NCI-H187 treated with DMSO at 0.1 percent for 48 hours (cell line): ENCODE data around the gene PTPRT.

ENCODE experiments used
- DNase-seq: peaks from one replicate; lab custom pipeline; 2025; lab: John Stamatoyannopoulos, UW

Gene PTPRT

DNA sequence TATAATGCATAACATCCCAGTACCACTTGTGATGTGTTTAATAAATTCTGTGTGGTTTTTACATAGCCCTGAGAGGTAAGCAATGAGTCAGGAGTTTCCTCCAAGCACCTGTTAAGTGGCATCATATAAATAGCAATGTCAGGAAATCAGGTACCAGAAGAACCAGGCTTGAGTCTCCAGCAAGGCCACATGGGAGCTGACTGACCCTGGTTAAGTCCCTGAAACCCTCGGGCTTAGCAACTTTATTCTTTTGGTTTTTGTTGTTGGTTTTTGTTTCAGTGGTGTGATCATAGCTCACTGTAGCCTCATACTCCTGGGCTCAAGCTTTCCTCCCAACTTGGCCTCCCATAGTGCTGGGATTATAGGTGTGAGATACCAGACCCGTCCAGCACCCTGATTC is 70.0 kb downstream of the PTPRT start:
- no peak for DNase-seq

DNA sequence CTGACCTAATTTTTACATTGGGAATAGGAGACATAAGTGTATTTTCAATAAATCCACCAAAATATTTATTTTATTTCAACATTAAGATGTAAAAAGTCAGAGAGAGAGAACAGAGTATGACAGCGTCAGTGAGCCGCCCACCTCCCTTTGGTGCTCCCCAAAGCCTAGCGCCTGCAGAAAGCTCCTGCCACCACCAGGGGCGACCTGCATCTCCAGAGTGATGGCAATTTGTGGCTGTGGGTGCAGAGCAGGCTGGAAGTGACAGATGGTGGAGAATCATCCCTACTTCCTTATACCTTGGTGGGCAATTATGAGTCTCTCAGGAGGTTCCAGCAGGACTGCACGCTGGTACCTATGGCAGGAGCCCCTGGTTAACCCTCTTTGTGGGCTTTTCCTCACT is 87.3 kb downstream of the PTPRT start:
- no peak for DNase-seq

DNA sequence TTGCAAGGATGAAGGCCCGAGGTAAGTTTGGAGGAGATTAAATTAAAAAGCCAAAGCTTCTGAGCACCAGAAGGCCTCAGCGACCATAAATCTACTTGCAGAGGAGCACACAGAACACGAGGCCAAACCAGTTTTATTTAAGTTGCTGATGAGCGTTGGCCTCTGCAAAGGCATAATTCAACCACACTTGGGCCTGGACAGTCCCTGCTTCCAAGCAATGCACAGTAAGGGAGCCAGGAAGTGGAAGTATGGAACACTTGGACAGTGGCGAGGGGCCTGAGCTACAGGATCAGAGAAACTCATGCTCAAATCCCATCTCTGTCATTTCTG is 92.8 kb downstream of the PTPRT start:
- DNase-seq: no peak

DNA sequence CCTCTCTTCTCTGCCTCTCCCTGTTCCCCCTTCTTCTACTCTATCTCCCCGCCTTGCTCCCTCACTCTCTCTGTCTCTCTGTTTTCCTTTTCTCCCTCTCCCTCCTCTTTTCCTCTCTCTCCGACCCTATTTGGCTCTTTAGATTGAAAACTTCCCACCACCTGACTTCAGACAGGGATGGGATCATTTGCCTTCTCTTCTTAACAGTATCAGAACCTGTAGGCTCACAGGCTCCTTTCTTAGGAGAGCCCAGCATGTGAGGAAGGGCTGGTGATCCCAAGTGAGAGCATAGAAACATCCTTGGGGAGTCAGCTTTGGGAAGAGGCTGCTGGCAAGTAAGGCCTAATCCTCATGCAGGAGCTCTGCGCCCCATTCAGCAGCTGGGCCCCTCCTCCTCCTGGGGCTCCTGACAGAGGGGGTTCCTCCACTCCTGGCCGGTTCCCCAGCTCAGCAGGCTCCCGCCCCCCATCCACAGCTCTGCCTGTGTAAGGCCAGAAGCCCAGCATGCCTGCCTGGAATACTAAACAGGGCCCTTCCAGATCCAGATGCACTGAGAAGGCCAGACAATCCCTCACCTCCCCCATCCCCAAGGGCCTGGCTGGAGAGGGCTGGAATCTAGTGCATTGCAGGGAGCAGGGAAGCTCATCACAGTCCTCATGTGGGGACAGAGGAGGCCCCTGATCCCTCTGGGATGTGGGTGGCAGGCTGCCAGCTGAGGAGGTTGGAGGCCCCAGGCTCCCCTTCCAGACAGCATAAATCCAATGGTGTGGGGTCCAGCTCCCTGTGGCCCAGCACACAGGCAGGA is 93.4 kb downstream of the PTPRT start:
- no peak for DNase-seq

DNA sequence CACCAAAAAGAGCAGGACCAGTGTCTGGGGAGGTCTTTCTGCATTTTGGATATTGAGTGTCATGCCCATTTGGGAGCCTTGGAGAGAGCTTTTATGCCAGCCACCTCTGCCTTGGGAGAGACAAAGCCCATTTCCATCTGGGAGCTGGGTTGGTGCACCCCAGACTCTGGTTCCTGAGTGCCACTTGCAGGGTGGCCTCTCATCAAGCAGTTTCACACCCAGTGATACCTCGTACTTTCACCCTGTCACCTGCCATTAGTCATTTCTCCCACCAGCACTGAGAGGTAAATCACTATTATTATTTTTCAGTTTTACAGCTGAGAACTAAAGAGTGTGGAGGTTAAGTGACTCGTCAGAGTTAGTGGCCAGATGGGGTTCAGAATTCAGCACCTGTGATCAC is 94.7 kb downstream of the PTPRT start:
- DNase-seq: no peak

DNA sequence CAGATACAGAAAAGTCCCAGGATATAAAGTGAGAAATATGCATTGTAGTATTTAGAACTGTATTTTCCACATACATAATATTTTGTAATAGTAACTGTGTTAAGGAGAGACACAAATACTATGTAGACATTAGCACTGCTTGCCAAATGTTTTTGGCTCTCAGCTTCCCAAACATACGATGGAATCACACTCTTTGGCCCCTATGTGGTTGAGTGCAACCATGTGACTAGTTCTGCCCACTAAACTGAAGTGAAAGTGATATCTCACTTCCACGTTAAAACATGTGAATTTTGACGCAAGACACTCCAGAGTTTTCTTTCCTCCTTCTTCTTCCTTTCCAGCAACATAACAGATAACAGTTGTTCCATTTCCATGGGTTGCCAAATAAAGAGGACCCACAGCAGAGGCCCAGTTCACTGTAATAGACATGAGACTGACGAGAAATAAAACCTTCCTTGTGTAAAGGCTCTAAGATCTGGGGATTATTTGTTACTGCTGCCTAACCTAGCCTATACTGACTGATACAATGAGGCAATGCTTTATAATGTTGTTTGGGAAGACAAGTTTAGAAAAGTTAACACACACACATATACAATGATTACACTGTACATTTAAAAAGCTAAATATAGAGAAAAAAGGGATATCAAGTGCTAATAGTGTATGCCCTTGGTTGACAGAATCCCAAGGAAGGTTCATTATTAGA is 97.2 kb downstream of the PTPRT start:
- DNase-seq: no peak

DNA sequence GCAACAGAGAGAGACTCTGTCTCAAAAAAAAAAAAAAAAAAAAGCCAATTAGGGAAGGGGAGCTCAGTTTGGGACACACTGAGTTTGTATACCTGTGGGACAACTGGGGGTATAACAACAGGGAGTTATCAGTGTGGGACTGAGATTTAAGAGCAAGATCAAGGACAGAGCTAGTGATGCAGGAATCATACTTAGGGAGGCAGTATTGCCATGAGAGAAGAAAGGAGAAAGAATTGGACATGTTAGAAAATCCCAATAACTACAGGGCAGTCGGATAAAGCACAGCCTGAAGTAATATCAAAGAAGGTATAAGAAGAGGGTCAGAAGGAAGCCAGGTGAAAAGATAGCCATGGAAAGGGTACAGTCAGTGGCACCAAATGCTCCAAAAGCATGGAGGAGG is 121.2 kb downstream of the PTPRT start:
- DNase-seq: no peak

DNA sequence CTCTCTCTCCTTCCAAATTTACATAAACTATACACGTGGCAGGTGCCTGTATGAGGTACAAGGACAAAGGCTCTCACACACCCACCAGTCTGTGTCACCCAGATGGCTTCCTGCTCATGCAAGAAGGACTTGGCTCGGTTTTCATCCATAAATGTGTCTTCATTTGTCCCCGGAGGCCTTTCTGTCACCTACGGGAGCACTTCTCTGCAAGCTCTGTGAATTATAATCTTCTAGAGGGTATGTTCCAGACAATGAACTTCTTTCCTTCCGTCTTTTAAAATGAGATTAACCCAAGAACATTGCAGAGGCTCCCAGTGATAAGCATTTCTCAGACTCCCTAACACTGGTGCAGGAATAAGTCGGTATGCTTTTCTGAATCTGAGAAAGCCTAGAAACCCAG is 123.6 kb downstream of the PTPRT start:
- peak; percentile 3 for DNase-seq

DNA sequence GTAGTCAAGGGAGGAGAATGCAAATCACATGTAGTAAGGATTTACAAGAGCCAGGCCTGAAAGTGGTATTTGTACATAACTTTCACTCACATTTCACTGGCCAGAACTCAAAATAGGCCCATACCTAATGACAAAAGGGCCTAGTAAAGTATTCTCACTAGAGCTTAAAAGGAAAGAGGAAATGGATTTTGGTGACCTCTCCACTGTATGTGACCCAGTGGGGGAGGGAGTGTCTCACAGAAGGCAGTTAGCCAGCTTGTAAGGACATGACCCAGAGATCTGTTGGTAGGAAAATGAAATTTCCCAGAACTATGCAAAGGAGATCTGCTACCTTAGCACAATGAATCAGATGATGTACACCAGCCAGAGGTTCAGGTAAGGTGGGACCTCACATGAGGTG is 124.4 kb downstream of the PTPRT start:
- DNase-seq: no peak

DNA sequence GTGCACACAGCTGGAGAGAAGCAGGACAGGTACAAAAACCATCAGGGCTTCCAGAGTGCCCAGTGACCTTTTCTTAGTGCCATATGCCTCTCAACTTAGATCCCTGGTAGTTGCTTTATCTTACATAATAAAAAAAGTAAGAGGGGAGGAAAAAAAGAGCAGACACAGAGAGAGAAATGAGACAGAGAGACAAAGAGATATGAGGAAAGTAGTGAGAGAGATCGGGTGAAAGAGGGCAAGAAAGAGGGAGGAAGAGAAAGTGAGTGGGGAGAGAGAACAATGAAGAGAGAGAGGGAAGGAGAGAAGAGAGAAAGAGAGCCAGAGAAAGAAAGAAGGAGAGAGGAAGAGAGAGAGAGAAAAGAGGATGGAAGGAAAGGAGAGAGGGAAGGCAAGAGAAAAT is 131.6 kb downstream of the PTPRT start:
- DNase-seq: no peak

DNA sequence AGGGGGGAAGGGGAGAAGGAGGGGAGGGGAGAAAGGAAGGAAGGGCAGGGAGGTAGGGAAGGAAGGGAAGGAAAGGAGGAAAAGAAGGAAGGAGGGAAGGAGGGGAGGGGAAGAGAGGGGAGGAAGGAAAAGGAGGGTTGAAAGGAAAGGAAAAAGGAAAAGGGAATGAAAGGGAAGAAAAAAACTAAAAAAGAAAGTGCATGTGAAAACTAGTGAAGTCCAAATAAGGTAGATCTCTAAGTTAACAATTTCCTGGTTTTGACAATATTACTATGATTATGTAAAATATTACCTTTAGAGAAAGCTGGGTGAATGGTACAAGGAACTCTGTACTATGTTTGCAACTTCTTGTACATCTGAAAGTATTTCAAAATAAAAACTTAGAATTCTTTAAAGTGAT is 132.4 kb downstream of the PTPRT start:
- no peak for DNase-seq

DNA sequence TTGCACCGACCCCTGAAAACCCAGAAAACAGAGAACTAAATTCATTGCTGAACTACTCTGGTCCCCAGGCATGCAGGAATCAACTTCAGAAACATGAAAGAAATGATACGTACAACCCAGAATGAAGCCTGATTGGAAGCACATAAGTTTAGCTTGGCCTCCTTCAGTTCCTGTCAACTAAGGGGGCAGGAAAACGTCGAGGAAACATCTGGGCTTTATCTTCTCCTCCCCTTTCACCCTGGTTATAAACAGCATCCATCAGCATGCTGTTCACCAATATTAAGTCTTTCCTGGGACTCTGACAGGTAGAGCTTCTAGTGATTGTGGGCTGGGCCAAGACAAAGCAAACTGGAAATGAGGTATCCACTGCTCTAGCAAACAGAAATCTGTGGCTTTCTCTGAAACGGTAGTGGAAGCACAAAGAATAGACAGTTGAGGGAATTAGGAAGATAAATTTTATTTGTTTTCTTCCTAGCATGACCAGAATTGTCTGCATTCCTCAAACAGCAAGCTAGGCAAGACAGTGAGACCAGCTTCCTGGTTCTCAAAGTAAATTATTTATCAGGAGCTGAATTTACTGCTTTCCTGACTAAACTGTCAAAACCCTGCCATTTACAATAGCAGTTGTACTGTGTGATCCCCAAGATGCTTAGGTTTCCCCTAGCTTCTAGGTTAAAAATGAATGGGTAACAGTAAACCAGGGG is 134.4 kb downstream of the PTPRT start:
- no peak for DNase-seq

DNA sequence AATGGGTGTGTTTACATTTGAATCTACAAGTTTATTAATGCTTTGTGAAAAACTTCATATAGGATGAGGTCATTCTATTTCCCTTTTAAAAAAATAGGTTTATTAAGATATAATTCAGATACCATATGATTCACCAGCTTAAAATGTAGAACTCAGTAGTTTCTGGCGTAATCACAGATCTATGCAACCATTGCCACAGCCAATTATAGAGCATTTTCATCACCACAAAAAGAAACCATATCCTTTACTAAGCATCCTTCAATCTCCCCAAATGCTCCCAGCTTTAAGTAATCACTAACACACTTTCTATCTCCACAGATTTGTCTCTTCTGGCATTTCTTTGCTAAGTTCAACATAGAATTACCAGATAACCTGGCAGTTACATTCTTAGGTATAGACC is 137.2 kb downstream of the PTPRT start:
- DNase-seq: no peak

DNA sequence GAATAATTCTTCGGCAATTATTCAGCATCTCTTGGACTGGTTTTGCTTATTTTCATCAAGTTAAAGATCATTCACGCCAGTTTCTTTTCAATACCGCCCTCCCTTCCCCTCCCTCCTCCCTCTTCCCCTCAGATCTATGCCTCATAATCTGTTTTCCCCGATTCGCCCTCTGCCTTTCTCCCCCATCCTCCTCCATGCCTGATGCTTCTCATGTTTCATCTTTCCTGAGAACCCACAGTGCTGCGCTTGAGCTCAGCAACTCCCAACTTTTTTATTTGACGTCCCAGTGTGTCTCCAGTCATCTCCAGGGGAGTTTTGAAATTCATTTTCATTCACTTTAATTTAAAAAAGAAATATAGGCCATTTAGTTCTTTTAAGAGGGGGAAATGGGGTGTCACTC is 142.7 kb downstream of the PTPRT start:
- no peak for DNase-seq

DNA sequence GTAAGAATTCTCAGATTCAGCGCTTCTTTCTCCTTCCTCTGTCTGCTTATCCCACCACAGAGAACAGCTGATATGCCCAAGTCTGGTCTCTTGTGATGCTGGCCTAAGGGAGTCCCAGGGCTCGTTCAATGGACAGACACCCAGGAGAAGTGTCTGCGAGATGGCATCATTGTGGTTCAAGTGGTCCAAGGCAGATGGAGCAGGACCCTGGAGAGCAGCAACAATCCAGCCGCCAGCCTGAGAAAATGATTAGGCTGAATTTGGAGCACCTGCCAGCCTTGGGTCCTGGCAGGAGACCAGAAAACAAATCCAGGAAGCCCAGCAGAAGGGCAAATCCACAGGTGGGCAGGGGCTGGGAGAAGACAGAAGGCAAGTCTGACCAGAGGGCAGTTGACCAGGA is 145.8 kb downstream of the PTPRT start:
- DNase-seq: no peak

DNA sequence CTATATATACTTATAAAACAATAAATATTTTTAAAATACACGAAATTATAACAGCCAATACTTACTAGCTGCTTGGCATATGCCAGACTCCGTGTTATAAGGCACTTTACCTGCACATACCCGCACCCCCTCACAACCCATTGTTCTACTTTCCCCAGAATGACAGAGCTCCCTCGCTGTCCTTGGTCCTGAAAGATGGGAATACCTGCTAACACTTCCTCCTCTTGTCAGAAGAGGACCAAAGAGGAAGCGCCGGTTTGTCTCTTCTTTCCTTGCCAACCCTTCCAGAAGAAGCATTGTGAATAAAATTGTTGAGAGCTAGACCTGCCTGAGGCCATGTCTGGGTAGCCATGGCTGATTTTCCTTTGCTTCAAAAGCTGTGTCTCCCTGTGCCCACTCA is 149.3 kb downstream of the PTPRT start:
- no peak for DNase-seq

DNA sequence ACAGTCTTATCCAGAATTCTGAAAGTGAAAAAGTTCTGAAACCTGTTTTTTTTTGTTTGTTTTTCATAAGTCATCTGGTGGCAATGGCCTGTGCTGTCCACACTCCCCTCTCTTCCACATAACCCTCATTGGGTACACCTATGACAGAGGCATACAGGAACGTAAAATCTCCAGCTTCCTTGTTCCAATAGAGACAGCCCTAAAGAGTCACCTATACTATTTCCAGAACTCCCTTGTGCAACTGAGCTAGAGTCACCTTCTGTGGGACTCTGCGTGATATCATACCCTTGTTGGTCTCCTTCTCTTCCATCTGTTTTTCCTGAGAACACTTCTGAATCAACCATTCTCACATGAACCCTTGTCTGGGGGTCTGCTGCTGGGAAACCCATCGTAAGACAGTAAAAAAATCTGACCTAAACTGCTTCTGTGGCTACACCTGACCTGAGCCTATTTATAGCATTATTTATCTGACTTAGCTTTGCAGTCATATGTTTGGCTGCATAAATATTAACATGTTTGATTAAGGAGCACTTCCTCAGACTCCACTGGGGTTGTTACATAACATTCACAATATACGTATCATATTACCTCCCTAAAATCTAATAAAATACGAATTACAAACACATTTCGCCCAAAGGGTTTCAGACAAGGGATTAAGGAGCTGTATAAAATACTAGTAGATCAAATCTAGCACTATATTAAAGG is 151.9 kb downstream of the PTPRT start:
- no peak for DNase-seq

DNA sequence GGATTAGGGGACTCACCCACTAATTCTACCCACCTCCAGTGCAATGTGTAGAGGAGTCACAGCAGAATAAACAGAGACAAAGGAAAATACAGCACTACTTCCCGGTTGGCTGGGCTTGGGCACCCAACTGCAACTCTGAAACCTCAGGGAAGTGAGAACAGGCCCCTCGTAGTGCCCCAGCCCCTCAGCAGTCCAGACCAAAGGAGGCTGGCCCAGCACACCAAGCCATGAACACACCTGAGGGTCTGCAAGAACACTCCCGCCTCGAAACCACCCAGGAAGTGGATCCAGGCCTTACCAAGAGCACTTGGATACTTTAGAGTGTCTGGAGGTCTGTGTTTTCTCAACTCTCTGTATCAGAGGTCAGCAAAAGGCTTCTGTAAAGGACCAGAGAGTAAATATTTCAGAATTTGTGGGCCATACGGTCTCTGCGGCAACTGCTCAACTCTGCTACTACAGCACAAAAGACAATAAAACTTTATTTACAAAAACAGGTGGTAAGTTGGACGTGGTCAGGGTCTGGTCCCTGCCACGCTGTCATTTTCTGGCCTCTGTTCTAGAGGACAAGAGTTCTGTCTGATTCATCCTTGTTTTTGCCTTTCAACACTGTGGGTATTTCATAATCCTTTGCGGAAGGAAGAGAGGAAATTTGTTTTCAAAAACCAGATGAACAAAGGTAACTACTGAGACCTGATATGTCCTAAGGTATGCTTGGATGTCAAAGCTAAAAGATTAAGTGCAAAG is 154.6 kb downstream of the PTPRT start:
- no peak for DNase-seq

DNA sequence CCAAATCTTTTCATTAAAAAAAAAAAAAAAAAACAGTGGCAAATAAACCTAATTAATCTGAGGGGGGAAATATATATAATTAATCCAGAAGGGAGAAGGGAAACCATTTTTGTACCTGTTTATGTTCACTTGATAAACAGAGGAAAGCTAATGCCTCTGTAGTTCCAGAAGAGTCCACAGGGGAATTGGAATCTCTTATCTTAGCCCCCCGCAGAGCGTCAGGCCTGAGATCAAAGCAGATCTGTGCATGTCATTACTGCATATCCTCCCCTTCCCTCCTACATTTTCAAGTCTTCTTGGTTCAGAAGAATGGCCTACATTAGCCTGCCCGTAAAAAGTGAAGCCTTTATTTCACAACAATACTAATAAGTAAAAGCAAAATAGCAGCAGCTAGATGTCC is 157.2 kb downstream of the PTPRT start:
- no peak for DNase-seq

DNA sequence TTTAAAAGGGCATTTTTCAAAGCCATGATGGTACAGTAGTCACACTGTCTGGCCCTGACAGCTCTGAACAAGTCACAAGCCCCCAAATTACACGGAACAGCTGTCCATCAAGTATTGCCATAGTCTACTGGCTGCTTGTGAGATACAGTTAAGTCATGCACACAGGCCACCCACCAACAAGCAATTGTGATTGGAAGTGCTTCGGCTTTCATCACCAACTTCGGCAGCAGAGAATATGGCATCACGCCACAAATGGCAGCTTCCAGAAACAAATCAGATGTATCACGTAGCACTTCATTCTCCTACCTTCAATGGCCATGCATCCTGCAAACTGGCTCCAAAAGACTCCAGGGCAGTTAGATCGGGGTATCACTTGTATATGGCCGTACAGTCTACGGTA is 160.5 kb downstream of the PTPRT start:
- DNase-seq: no peak

DNA sequence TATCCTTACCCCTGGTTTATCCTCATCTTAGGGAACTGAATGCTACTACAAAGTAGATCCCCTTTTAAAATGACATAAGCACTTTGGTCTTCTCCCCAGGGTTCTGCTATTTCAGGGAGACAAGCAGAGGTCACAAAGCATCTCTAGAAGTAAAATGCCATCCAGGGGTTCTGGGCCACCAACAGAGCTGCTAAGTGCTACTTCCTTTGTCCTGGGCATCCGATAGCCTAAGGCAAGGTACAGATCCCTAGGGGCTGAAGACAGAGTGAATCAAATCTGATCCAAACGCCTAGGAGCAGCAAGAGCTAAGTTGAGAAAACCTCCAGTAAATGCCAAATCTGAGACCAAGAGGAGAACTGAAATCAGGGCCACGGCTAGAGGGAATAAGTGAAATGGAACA is 161.2 kb downstream of the PTPRT start:
- DNase-seq: no peak

DNA sequence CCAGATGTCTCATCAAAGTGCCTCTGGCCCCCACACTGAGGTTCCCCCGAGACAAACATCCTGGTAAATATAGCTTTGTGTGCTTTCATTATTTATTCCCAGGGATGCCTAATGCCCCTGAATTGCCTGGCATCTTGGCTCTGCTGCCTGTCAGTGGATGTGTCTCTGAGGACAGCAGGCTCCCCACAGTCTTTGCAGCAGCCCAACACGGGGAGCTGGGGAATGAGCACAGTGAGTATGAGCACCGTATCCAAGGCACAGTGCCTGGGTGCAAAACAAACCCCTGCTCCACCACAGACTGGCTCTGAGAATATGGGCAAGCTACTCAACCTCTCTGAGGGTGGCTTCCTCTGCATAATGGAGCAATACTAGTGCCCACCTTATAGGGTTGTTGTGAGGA is 165.9 kb downstream of the PTPRT start:
- DNase-seq: no peak
